SU-DHL-6 (cell line): ENCODE results near the gene DLG3.

Experiments
- H2AFZ ChIP-seq: fragments of 200-600 bp; sonication (generic); 2 replicates; pipeline ENCODE4 v1.6.1; 2014; ENCODE audit warnings: low read depth, mild to moderate bottlenecking, moderate library complexity, mixed read lengths, antibody characterized with exemption, low read length; ENCODE audit not compliant: severe bottlenecking
- H3F3A ChIP-seq: fragments of 200-600 bp; shearing (Covaris generic); 2 replicates; pipeline ENCODE4 v1.6.0; 2016; ENCODE audit warnings: antibody characterized with exemption, mild to moderate bottlenecking; ENCODE audit not compliant: insufficient read depth
- H3K27ac ChIP-seq: fragments of 200-600 bp; sonication (generic); 2 replicates; pipeline ENCODE4 v1.5.1; 2016; ENCODE audit warnings: low read depth, mild to moderate bottlenecking, low read length, moderate library complexity, mixed read lengths
- H3K27me3 ChIP-seq: fragments of 200-600 bp; sonication (generic), shearing (Covaris generic); 2 replicates; pipeline ENCODE4 v1.6.0; 2014; ENCODE audit warnings: mild to moderate bottlenecking, low read length
- H3K36me3 ChIP-seq: fragments of 200-600 bp; sonication (generic); 2 replicates; pipeline ENCODE4 v1.6.1; 2014; ENCODE audit warnings: mild to moderate bottlenecking, low read length, mixed read lengths
- H3K4me2 ChIP-seq: fragments of 300-600, 200-600 bp; shearing (Covaris generic), sonication (generic); 2 replicates; pipeline ENCODE4 v1.6.0; 2014; ENCODE audit warnings: low read length, low read depth, mild to moderate bottlenecking; ENCODE audit not compliant: poor library complexity, severe bottlenecking
- H3K4me3 ChIP-seq: fragments of 200-600 bp; sonication (generic); 2 replicates; pipeline ENCODE4 v1.5.1; 2014; ENCODE audit warnings: antibody characterized with exemption, low read length, mild to moderate bottlenecking, mixed read lengths; ENCODE audit not compliant: insufficient read depth, poor library complexity, severe bottlenecking
- H3K79me2 ChIP-seq: fragments of 200-600 bp; sonication (generic); 2 replicates; pipeline ENCODE4 v1.6.1; 2014; ENCODE audit warnings: mild to moderate bottlenecking, low read length, moderate library complexity; ENCODE audit not compliant: insufficient read depth
- H3K9ac ChIP-seq: fragments of 200-600 bp; sonication (generic); 2 replicates; pipeline ENCODE4 v1.7.0; 2014; ENCODE audit warnings: mild to moderate bottlenecking, low read length
- H3K9me2 ChIP-seq: fragments of 200-600 bp; sonication (generic); replicated peaks from 2 replicates; pipeline ENCODE4 v1.6.1; 2014; ENCODE audit warnings: low read length; ENCODE audit not compliant: insufficient read depth
- H3K9me3 ChIP-seq: fragments of 200-600 bp; sonication (generic); 2 replicates; pipeline ENCODE4 v1.6.1; 2014; ENCODE audit warnings: low read length, mixed read lengths; ENCODE audit not compliant: insufficient read depth
- H4K20me1 ChIP-seq: fragments of 200-600 bp; sonication (generic); 2 replicates; pipeline ENCODE4 v1.6.1; 2014; ENCODE audit warnings: low read depth, mild to moderate bottlenecking, antibody characterized with exemption, low read length, moderate library complexity, mixed read lengths
- EZH2phosphoT487 ChIP-seq: fragments of 200-600 bp; sonication (generic), shearing (Covaris generic); conservative IDR thresholded peaks from 2 replicates; pipeline ENCODE4 v1.6.1; 2018; ENCODE audit warnings: mild to moderate bottlenecking, antibody characterized with exemption, low read length, moderate library complexity, mixed read lengths
- TF ChIP-seq, protein P1 (sequence below): fragments of 200-600 bp; sonication (generic); IDR thresholded peaks from one replicate; pipeline ENCODE4 v1.5.1; 2017; ENCODE audit warnings: antibody characterized with exemption, mild to moderate bottlenecking, low read length, moderate library complexity; ENCODE audit not compliant: insufficient read depth, poor library complexity, severe bottlenecking

DLG3 gene

DNA sequence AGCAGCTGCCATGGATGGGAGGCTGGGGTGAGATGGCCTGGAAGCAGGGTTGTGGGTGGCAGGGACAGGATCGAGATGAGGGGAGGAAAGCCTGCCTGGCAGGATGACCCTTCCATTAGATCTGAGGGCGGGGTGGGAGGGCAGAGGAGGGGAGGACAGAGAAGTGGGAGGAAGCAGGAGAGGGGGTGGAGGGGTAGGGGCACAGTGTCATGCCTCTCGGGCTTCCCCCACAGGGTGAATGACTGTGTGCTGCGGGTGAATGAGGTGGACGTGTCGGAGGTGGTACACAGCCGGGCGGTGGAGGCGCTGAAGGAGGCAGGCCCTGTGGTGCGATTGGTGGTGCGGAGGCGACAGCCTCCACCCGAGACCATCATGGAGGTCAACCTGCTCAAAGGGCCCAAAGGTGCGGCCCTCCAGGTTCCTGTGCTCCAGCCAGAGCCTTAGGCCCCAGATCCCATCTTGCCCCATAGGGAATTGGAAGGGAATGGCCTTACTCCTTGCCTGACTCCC is 4.9 kb downstream of the DLG3 start:
- no peaks in the 10 kb centered on the region for H3K79me2 ChIP-seq
- H3K36me3 ChIP-seq: no peaks in the 10 kb centered on the region
- no peaks in the 10 kb centered on the region for H3K27me3 ChIP-seq
- H3K4me2 ChIP-seq: no peak overlapping the region
- no peak overlapping the region for H3K4me3 ChIP-seq
- no peak overlapping the region for H3K27ac ChIP-seq
- no peak overlapping the region for H3K9ac ChIP-seq
- H3K9me2 ChIP-seq: no peaks in the 10 kb centered on the region
- H3K9me3 ChIP-seq: no peaks in the 10 kb centered on the region
- TF ChIP-seq, protein P1, sequence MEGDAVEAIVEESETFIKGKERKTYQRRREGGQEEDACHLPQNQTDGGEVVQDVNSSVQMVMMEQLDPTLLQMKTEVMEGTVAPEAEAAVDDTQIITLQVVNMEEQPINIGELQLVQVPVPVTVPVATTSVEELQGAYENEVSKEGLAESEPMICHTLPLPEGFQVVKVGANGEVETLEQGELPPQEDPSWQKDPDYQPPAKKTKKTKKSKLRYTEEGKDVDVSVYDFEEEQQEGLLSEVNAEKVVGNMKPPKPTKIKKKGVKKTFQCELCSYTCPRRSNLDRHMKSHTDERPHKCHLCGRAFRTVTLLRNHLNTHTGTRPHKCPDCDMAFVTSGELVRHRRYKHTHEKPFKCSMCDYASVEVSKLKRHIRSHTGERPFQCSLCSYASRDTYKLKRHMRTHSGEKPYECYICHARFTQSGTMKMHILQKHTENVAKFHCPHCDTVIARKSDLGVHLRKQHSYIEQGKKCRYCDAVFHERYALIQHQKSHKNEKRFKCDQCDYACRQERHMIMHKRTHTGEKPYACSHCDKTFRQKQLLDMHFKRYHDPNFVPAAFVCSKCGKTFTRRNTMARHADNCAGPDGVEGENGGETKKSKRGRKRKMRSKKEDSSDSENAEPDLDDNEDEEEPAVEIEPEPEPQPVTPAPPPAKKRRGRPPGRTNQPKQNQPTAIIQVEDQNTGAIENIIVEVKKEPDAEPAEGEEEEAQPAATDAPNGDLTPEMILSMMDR: no peak
- TF ChIP-seq EZH2phosphoT487: no peak
- H3F3A ChIP-seq: peaks cover 11% of the 10 kb centered on the region
- H2AFZ ChIP-seq: no peak overlapping the region
- no peaks in the 10 kb centered on the region for H4K20me1 ChIP-seq

DNA sequence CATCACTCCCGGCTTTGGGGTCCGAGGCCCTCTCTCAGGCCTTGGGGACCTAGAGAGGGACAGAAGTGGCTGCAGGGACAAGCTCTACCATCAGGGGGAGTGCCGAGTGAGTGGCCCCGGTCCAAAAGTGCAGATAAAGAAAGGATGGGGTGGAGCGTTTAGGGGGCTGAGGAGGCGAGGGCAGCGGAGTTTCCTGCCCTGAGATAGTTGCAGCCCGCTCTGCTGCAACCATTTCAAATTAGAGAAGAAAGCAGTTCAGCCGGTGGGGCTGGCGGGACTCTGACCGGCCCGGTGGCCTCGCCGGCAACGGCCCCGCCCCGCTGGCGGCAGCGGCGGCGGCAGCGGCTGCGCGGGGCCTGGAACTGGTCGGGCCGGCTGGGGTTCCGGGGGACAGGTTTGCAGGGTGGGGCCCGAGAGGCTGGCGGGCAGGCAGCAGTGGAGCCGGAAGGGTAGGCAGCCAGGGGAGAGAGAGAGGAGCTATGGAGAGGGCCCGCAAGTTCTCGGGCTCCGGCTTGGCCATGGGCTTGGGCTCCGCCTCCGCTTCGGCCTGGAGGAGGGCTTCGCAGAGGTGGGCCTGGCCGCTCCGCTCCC is 7.6 kb downstream of the DLG3 start:
- H3K27me3 ChIP-seq: no peaks in the 10 kb centered on the region

DNA sequence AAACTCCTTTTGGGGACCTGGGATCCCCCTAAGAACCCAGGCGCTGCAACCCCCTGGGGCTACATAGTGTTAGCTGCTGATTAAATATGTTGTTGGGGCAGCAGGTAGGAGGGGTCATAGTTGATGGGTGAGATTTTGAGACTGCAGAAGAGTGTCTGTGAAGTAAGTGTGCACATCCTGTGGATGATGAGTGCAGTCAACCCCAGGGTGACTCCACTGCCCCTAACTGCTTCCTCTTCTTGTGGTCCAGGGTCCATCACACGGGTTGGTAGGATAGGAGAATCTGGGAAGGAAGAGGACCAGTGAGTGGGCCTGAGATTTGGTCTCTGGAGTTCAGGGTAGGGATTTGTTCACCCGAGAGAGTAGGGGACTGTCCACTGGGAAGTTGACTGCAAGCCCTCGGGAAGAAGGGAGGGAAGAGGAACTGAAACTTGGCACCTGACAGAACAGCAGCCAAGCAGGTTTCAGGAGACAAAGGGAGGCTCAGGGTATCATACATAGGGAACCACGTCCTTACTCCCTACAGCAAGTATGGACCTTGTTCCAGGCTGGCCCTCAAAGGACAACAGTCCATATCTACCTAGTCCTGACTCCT is 8.5 kb downstream of the DLG3 start:
- peak overlapping the region; percentile 53 for H3K4me2 ChIP-seq

More for the DNA sequence above, 7.6 kb downstream of the DLG3 start:
- no peaks in the 10 kb centered on the region for H3K9me2 ChIP-seq
- H3K4me2 ChIP-seq: peak overlapping the region; percentile 53
- no peaks in the 10 kb centered on the region for H4K20me1 ChIP-seq
- no peaks in the 10 kb centered on the region for H3K36me3 ChIP-seq
- H3F3A ChIP-seq: peaks cover 12% of the 10 kb centered on the region
- peak overlapping the region; percentile 49 for H3K27ac ChIP-seq
- H3K9me3 ChIP-seq: no peaks in the 10 kb centered on the region
- peak overlapping the region; percentile 84 for H2AFZ ChIP-seq
- H3K79me2 ChIP-seq: no peaks in the 10 kb centered on the region
- TF ChIP-seq EZH2phosphoT487: no peak
- TF ChIP-seq, protein P1: peak; percentile 49
- peak overlapping the region; percentile 62 for H3K9ac ChIP-seq
- H3K4me3 ChIP-seq: peak overlapping the region; percentile 51

More for the DNA sequence above, 8.5 kb downstream of the DLG3 start:
- no peak for TF ChIP-seq EZH2phosphoT487
- TF ChIP-seq, protein P1: no peak
- Histone ChIP-seq H3K9me2 (no peaks in the 10 kb centered on the region), H3K27ac (peak overlapping the region; percentile 68), H3K79me2 (no peaks in the 10 kb centered on the region), H3K27me3 (no peaks in the 10 kb centered on the region), H4K20me1 (no peaks in the 10 kb centered on the region), H3F3A (peaks cover 12% of the 10 kb centered on the region), H3K9ac (peak overlapping the region; percentile 62), H3K9me3 (no peaks in the 10 kb centered on the region), H3K36me3 (no peaks in the 10 kb centered on the region), H2AFZ (peak overlapping the region; percentile 84), H3K4me3 (peak overlapping the region; percentile 51)
